Stomach (tissue), 4 donors: Measurements from ENCODE around the gene CHD9.

Experiments
- CTCF ChIP-seq, 7 experiments: fragments of 450-650 bp in 4 of 7; fragments of 200-600 bp in 3 of 7; sonication (generic) in 3 of 7; IDR thresholded peaks; one replicate each; pipeline ENCODE4 v1.5.1; 2016 to 2019; ENCODE audit warnings: antibody characterized with exemption in 7 of 7, control low read depth in 2 of 7, mild to moderate bottlenecking in 1 of 7
- EP300 ChIP-seq: sonication (generic); formaldehyde crosslinking; IDR thresholded peaks from one replicate; pipeline ENCODE4 v1.6.1; 2017; ENCODE audit warnings: antibody characterized with exemption
- POLR2A ChIP-seq, 4 donors: fragments of 450-650 bp; IDR thresholded peaks; one replicate each; pipeline ENCODE4 v1.6.1; 2016; ENCODE audit warnings: antibody characterized with exemption in 4 of 4, control low read depth in 2 of 4, mild to moderate bottlenecking in 1 of 4, moderate library complexity in 1 of 4
- POLR2AphosphoS5 ChIP-seq, 3 donors: sonication (generic); formaldehyde crosslinking; IDR thresholded peaks; one replicate each; pipeline ENCODE4 v1.6.1; 2016; ENCODE audit warnings: antibody characterized with exemption in 3 of 3

- TF ChIP-seq CTCF (IDR thresholded peaks at IDR 0.05) (no peak), POLR2A (IDR thresholded peaks at IDR 0.05) (no peak), EP300 (no peak), POLR2AphosphoS5 (IDR thresholded peaks at IDR 0.05) (no peak)
These were observed 29.4 kb downstream of the CHD9 start for GRCh38 chr16:53084141-53084541.
